Activated T-cell treated with anti-CD3 and anti-CD28 coated beads for 24 hours (primary cell): ENCODE results near the gene EMP1.

ENCODE experiments used
- DNase-seq: peaks from one replicate; pipeline ENCODE4 v3.0.0-alpha.2; 2020; ENCODE audit warnings: low read depth

The EMP1 gene

GRCh38 chr12:13196130-13196921 is at the start of gene EMP1:
TSS of gene EMP1 (plus strand) at chr12:13196726. CDS start at chr12:13211511, 14,785 bp downstream.
- DNase-seq: peak; percentile 70

DNA sequence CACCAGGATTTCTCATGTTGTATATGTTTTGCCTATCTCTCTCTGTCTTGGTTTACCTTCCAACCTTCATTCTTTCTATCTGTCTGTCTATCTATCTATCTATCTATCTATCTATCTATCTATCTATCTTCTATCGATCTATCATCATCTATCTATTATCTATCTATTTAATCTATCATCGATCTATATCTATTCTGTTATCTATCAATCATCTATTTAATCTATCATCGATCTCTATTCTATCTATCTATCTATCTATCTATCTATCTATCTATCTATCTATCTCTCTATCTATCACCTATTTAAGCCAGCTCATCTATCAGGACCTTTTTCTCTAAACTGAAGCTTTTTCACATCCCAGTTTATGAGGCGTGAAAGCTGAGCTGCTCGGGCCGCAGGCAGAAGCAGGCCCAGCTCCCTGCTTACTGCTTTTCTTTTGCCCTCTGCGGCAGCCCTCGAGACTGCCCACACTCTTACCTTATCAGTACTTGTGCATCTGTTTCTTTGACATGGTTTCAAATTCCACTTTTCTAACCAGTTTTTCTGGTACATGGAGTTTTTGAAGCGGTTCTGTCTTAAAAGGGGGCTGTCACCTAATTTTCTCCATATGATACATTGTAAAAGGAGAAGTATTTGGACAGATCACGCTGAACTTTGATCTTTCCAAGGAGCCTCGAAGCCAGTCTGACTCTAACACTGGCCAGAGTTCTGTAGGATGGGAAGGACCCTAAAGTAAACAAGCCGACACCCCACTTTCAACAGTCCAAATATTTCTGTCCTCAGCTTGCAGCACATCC is 48.6 kb upstream of the EMP1 start:
- no peak for DNase-seq

GRCh38 chr12:13148485-13148847 is 48.1 kb upstream of the EMP1 start:
- DNase-seq: no peak

DNA sequence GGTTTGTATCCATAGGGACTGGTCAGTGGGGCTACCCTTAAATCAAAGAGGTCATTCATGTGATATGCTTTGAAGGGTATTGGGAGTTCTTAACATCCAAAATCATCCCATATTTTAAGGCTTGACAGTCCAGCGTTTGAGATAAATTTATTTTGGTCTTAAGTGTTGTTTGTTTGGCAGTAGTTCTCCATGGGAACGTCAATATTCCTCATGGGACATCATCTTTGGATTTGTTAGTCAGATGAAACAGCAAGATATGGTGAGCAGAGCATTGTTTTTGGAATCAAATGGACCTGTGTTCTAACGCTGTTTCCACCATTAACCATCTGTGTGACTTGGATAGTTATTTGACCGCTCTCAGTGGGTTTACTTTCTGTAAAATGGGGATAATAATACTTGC is 47.1 kb upstream of the EMP1 start:
- DNase-seq: no peak

GRCh38 chr12:13152281-13152680 is 44.2 kb upstream of the EMP1 start:
- DNase-seq: no peak

- DNase-seq: no peak
These were observed 43.8 kb upstream of the EMP1 start for GRCh38 chr12:13152756-13153155.

GRCh38 chr12:13153180-13153579 is 43.3 kb upstream of the EMP1 start:
- DNase-seq: no peak

GRCh38 chr12:13154027-13154538 is 42.4 kb upstream of the EMP1 start:
- DNase-seq: no peak

DNA sequence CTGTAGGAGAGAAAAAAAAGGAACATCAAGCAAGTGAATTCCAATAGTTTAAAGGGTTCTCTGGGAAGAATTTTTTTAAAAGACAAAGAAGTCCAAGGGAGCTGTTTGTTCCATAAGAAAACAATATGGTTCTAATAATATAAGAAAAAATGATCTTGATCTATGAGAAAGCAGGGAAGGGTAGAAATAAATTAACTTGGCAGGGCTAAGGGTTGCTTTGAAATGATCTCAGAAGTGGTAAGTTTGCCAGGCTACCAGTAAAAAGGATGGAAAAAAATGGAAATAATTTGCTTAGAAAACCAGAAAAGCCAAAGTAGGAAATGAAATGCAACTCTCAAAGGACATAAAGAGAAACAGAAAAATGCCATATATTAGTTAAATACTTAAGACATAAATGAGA is 41.7 kb upstream of the EMP1 start:
- no peak for DNase-seq

GRCh38 chr12:13156277-13156676 is 40.2 kb upstream of the EMP1 start:
- DNase-seq: no peak

- DNase-seq: no peak
These were observed 35.4 kb upstream of the EMP1 start for GRCh38 chr12:13161172-13161571.

DNA sequence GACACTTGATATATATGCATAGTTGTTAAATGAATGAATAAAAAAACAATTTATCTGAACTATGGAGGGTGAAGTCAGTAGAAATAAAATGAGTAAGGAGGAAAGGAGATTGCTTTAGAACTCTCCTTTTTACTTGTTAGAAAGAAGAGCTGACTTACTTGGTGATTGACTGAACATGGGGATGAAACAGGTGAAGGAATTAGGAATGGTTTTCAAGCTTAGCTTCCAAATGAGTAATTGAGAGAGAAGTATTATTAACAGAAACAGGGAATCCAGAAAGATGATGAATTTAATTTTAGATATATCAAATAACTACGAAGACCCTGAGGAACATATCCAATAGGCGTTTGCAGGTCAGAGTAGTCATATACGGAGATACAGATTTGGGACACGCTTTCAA is 33.6 kb upstream of the EMP1 start:
- DNase-seq: no peak

DNA sequence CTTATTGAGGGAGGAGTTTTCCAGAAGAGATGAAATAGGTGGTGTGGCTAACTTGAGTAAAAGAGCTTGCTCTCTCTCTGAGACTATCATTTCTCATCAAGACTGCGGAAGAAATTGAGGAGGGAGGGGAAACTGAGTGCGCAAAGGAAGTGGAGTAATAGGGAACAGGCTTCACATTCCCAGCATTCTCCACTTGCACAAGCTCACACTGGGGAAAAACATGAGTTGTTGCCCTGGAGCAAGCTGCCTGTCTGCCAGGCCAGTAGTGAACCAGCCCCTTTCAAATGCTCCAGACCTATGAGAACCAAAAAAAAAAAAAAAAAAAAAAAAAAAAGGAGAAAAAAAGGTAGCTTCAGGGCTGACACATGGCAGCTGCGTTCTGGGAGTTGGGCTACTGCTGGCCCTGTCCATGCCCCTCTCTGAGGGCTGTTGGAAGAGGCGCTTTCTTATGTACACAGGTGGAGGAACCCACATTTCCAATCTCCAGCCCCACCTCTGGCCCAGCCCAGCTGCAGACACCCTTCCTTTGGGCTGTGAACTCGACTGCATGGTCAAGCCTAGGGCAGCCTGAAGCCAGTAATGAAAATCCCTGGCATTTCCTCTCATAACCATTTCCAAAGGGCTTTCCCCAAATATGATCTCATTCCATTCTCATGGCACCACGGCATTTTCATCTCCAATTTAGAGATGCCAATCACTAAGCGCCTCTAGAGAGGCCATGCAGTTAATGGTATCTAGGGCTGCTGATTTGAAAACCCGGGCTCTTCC is 32.5 kb upstream of the EMP1 start:
- no peak for DNase-seq

GRCh38 chr12:13164921-13165616 is 31.5 kb upstream of the EMP1 start:
- no peak for DNase-seq

DNA sequence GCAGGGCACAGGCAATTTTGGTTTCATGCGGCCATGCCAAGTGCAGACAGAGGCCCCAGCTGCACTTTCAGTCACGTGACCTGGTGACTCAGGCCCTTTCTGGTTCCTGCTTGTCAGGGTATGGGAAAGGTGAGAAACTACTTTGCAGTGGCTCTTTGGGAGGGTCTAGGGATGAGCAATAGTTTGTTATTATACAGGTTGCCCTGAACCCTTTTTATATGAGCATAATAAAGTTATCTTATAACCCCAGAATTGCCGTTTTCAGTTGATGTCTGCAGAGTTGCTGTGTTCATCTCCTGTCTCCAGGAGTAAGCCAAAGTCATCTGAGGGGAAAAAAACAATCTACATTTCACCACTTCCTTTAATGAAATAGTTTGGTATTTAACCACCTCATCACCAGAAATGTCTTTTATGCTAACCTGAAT is 30.9 kb upstream of the EMP1 start:
- DNase-seq: peak; percentile 75

- DNase-seq: no peak
These were observed 29.3 kb upstream of the EMP1 start for GRCh38 chr12:13167226-13167625.

- DNase-seq: no peak
These were observed 28.6 kb upstream of the EMP1 start for GRCh38 chr12:13167906-13168305.

GRCh38 chr12:13169272-13169671 is 27.3 kb upstream of the EMP1 start:
- no peak for DNase-seq

GRCh38 chr12:13170892-13171490 is 25.5 kb upstream of the EMP1 start:
- no peak for DNase-seq

- no peak for DNase-seq
These were observed 24.3 kb upstream of the EMP1 start for GRCh38 chr12:13171921-13172859.
